Neuronal stem cell (in vitro differentiated cells): ENCODE data around the gene PTH1R.

ENCODE experiments used
- DNase-seq: peaks from one replicate; pipeline ENCODE4 v3.0.0-alpha.2; 2013; ENCODE audit warnings: low spot score
- H2AFZ ChIP-seq: one replicate; pipeline ENCODE4 v1.6.1; 2013; ENCODE audit warnings: mild to moderate bottlenecking, low read length, inconsistent platforms
- H2AK5ac ChIP-seq: 2 replicates; pipeline ENCODE4 v1.6.1; 2013; ENCODE audit warnings: low read depth, mild to moderate bottlenecking, inconsistent platforms, low read length, moderate library complexity, mixed read lengths
- H2BK120ac ChIP-seq: 2 replicates; pipeline ENCODE4 v1.6.1; 2013; ENCODE audit warnings: low read depth, mild to moderate bottlenecking, inconsistent platforms, low read length, moderate library complexity, mixed read lengths
- H2BK12ac ChIP-seq: one replicate; pipeline ENCODE4 v1.6.1; 2013; ENCODE audit warnings: low read length, inconsistent platforms
- H2BK15ac ChIP-seq: 2 replicates; pipeline ENCODE4 v1.6.1; 2013; ENCODE audit warnings: mild to moderate bottlenecking, low read length, inconsistent platforms, mixed read lengths
- H2BK5ac ChIP-seq: one replicate; pipeline ENCODE4 v1.6.1; 2013; ENCODE audit warnings: inconsistent platforms, mild to moderate bottlenecking, low read length, moderate library complexity
- H3K14ac ChIP-seq: one replicate; pipeline ENCODE4 v1.6.1; 2013; ENCODE audit warnings: low read length, inconsistent platforms
- H3K18ac ChIP-seq: 2 replicates; pipeline ENCODE4 v1.6.1; 2013; ENCODE audit warnings: low read length, inconsistent platforms
- H3K23ac ChIP-seq: 2 replicates; pipeline ENCODE4 v1.6.1; 2013; ENCODE audit warnings: low read depth, mild to moderate bottlenecking, mixed read lengths, low read length, inconsistent platforms; ENCODE audit not compliant: poor library complexity
- H3K27ac ChIP-seq: replicated peaks from 3 replicates; pipeline ENCODE4 v1.5.1; 2013; ENCODE audit warnings: low read length, inconsistent platforms
- H3K27me3 ChIP-seq, 3 experiments: 2 replicates each; pipeline ENCODE4 v1.6.1; 2013; ENCODE audit warnings: low read length in 3 of 3, mild to moderate bottlenecking in 2 of 3, inconsistent platforms in 1 of 3, low read depth in 1 of 3, mixed read lengths in 1 of 3, moderate library complexity in 1 of 3; ENCODE audit not compliant: control insufficient read depth in 3 of 3, insufficient read depth in 3 of 3
- H3K36me3 ChIP-seq, 2 donors: replicated peaks in 1 of 2; 2 replicates each; pipeline ENCODE4 v1.6.1; 2013; ENCODE audit warnings: low read length in 2 of 2; ENCODE audit not compliant: control insufficient read depth in 2 of 2, insufficient read depth in 2 of 2
- H3K4ac ChIP-seq: 2 replicates; pipeline ENCODE4 v1.6.1; 2013; ENCODE audit warnings: inconsistent platforms, mild to moderate bottlenecking, low read length, moderate library complexity
- H3K4me1 ChIP-seq, 2 donors: 1 replicate in 1 of 2; 2 replicates in 1 of 2; pipeline ENCODE4 v1.6.1; 2013; ENCODE audit warnings: low read length in 2 of 2, low read depth in 1 of 2; ENCODE audit not compliant: control insufficient read depth in 2 of 2, insufficient read depth in 1 of 2
- H3K4me2 ChIP-seq: one replicate; pipeline ENCODE4 v1.6.1; 2013; ENCODE audit warnings: mild to moderate bottlenecking, low read length, inconsistent platforms; ENCODE audit not compliant: insufficient read depth, poor library complexity, severe bottlenecking
- H3K4me3 ChIP-seq, 2 donors: 2 replicates each; pipeline ENCODE4 v1.5.1; 2013; ENCODE audit warnings: low read length in 2 of 2, mild to moderate bottlenecking in 2 of 2, inconsistent platforms in 1 of 2, moderate library complexity in 1 of 2
- H3K79me1 ChIP-seq: one replicate; pipeline ENCODE4 v1.6.1; 2013; ENCODE audit warnings: low read depth, mild to moderate bottlenecking, inconsistent platforms, low read length, moderate library complexity
- H3K9ac ChIP-seq: one replicate; pipeline ENCODE4 v1.6.1; 2013; ENCODE audit warnings: mild to moderate bottlenecking, low read depth, low read length, inconsistent platforms; ENCODE audit not compliant: poor library complexity
- H3K9me3 ChIP-seq, 2 donors: replicated peaks in 1 of 2; 2 replicates each; pipeline versions ENCODE3 to v1.6.1; 2013; ENCODE audit warnings: low read length in 2 of 2, mild to moderate bottlenecking in 2 of 2, inconsistent platforms in 1 of 2, low read depth in 1 of 2, mixed read lengths in 1 of 2, moderate library complexity in 1 of 2; ENCODE audit not compliant: control insufficient read depth in 2 of 2, insufficient read depth in 1 of 2
- H4K8ac ChIP-seq: one replicate; pipeline ENCODE4 v1.6.1; 2013; ENCODE audit warnings: low read depth, mild to moderate bottlenecking, inconsistent platforms, low read length, moderate library complexity
- H4K91ac ChIP-seq: one replicate; pipeline ENCODE4 v1.6.1; 2013; ENCODE audit warnings: low read length, low read depth, mild to moderate bottlenecking, inconsistent platforms; ENCODE audit not compliant: poor library complexity
- WGBS, 2 donors: extraction: QIAGEN DNeasy Blood & Tissue Kit; methylation state at CpG; one replicate each; pipeline ENCODE4 v1.1.7; 2013; ENCODE audit warnings: missing lambda C conversion rate in 2 of 2, mixed read lengths in 1 of 2; ENCODE audit not compliant: insufficient read length in 2 of 2, insufficient replicate concordance in 1 of 2; ENCODE audit errors: extremely low coverage in 2 of 2; 5-methylcytosine and 5-hydroxymethylcytosine counted together

Gene PTH1R

DNA sequence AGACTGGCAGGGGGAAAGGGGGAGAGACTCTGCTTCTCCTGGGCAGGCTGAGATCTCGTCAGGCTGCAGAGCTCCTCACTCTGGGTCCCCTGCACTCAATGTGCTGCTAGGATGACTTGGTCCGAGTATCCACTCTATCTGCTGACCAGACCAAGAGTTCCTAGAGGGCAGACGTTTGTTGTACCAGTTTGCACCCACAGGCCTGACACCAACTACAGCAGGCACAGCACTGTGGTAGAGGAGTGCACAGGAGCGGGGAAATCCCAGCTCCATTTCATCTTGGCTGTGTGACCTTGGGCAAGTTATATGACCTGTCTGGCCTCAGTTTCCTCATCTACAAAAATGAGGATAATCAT, 70.0 kb downstream of the PTH1R start:
- Histone ChIP-seq H2BK12ac (no peak overlapping the region), H3K27ac (no peak overlapping the region), H2AFZ (no peak overlapping the region), H2BK120ac (no peak overlapping the region), H3K9me3 (peaks cover 0 to 4% of the 10 kb centered on the region in 2 donors), H3K36me3 (peaks cover 2 to 44% of the 10 kb centered on the region in 2 donors), H3K23ac (no peak overlapping the region), H3K79me1 (peaks cover 28% of the 10 kb centered on the region), H2BK5ac (no peak overlapping the region), H3K4me3 (no peak overlapping the region), H3K4me1 (peaks cover 3 to 6% of the 10 kb centered on the region in 2 donors), H4K8ac (no peak overlapping the region), H3K18ac (no peak overlapping the region), H3K14ac (no peak overlapping the region), H3K9ac (no peak overlapping the region), H3K27me3 (no peaks in the 10 kb centered on the region), H4K91ac (no peak overlapping the region), H2BK15ac (no peak overlapping the region), H2AK5ac (no peak overlapping the region), H3K4me2 (no peak overlapping the region), H3K4ac (no peak overlapping the region)
- no peak for DNase-seq
- no CpG with 5 or more reads among the region's 4 CpGs for WGBS, 2 donors

GRCh38 chr3:46947981-46948791, 70.7 kb downstream of the PTH1R start:
- H3K18ac ChIP-seq, result no peak overlapping the region
- H2BK15ac ChIP-seq, result no peak overlapping the region
- DNase-seq, result no peak
- H3K27me3 ChIP-seq, result no peaks in the 10 kb centered on the region
- peaks cover 0 to 4% of the 10 kb centered on the region in 2 donors for H3K9me3 ChIP-seq
- H2BK12ac ChIP-seq, result no peak overlapping the region
- WGBS, 2 donors, result no CpG with 5 or more reads among the region's 19 CpGs
- no peak overlapping the region for H3K9ac ChIP-seq
- H3K79me1 ChIP-seq, result peaks cover 22% of the 10 kb centered on the region
- peak overlapping the region; percentile 22 for H3K23ac ChIP-seq
- H3K4me2 ChIP-seq, result no peak overlapping the region
- H2BK120ac ChIP-seq, result no peak overlapping the region
- no peak overlapping the region for H4K91ac ChIP-seq
- H2AFZ ChIP-seq, result no peak overlapping the region
- H3K36me3 ChIP-seq, result peaks cover 2 to 42% of the 10 kb centered on the region in 2 donors
- H3K4me1 ChIP-seq, result peaks cover 3 to 6% of the 10 kb centered on the region in 2 donors
- H2AK5ac ChIP-seq, result no peak overlapping the region
- no peak overlapping the region for H3K27ac ChIP-seq
- no peak overlapping the region for H3K4me3 ChIP-seq
- H3K4ac ChIP-seq, result no peak overlapping the region
- H3K14ac ChIP-seq, result no peak overlapping the region
- H4K8ac ChIP-seq, result no peak overlapping the region
- H2BK5ac ChIP-seq, result no peak overlapping the region

GRCh38 chr3:46948830-46949671, 71.5 kb downstream of the PTH1R start:
- no CpG with 5 or more reads among the region's 6 CpGs for WGBS, 2 donors
- H3K4me1 ChIP-seq, result peaks cover 3 to 8% of the 10 kb centered on the region in 2 donors

DNA sequence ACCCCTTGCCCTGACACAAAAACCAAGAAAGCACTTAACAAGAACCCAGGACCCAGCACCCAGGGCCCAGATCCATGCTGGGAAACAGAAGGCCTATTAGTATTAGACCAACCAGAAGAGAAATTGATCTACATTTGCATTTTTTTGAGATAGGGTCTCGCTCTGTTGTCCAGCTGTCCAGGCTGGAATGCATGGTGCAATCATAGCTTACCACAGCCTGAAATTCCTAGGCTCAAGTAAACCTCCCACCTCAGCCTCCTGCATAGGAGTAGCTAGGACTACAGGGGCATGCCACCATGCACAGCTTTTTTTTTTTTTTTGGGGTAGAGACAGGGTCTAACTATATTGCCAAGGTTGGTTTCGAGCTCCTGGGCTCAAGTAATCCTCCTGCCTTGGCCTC, 72.7 kb downstream of the PTH1R start:
- Histone ChIP-seq H2BK15ac (no peak overlapping the region), H2AFZ (no peak overlapping the region), H3K36me3 (peaks cover 2 to 42% of the 10 kb centered on the region in 2 donors), H2AK5ac (no peak overlapping the region), H2BK12ac (no peak overlapping the region), H3K18ac (no peak overlapping the region), H3K4me2 (no peak overlapping the region), H3K27ac (no peak overlapping the region), H3K4ac (no peak overlapping the region), H2BK120ac (no peak overlapping the region), H3K14ac (no peak overlapping the region), H3K9ac (no peak overlapping the region), H3K4me3 (no peak overlapping the region), H3K79me1 (peaks cover 19% of the 10 kb centered on the region), H3K4me1 (peaks cover 3 to 9% of the 10 kb centered on the region in 2 donors), H3K27me3 (no peaks in the 10 kb centered on the region), H3K9me3 (peaks cover 0 to 4% of the 10 kb centered on the region in 2 donors), H2BK5ac (no peak overlapping the region), H4K8ac (no peak overlapping the region), H3K23ac (no peak overlapping the region), H4K91ac (no peak overlapping the region)
- WGBS, 2 donors, result no CpG with 5 or more reads among the region's 2 CpGs
- DNase-seq, result no peak

More at GRCh38 chr3:46948830-46949671, 71.5 kb downstream of the PTH1R start:
- Histone ChIP-seq H4K8ac (no peak overlapping the region), H3K4ac (no peak overlapping the region), H2BK5ac (no peak overlapping the region), H2AK5ac (no peak overlapping the region), H4K91ac (no peak overlapping the region), H3K4me3 (no peak overlapping the region), H3K27me3 (no peaks in the 10 kb centered on the region), H3K27ac (no peak overlapping the region), H3K14ac (no peak overlapping the region), H2BK15ac (no peak overlapping the region), H3K79me1 (peaks cover 22% of the 10 kb centered on the region), H3K9me3 (peaks cover 0 to 4% of the 10 kb centered on the region in 2 donors), H3K23ac (peak overlapping the region; percentile 22), H3K18ac (no peak overlapping the region), H3K4me2 (no peak overlapping the region), H3K9ac (no peak overlapping the region), H2AFZ (no peak overlapping the region), H2BK120ac (no peak overlapping the region), H2BK12ac (no peak overlapping the region), H3K36me3 (peaks cover 2 to 42% of the 10 kb centered on the region in 2 donors)
- DNase-seq, result no peak
